Right atrium auricular region (tissue), 2 donors: ENCODE measurements around the gene CAMTA2. TPM values are rescaled to one million over a fixed set of nuclear protein-coding genes. Genes with fewer than 3 reads are reported as not detected.

ENCODE experiments used
- DNase-seq: peaks from one replicate; pipeline ENCODE4 v3.0.0-alpha.2; 2019; ENCODE audit warnings: low spot score
- H3K27ac ChIP-seq, 2 donors: fragments of 200-600 bp; sonication (generic); 1 replicate in 1 of 2; 2 replicates in 1 of 2; pipeline ENCODE4 v1.5.1; 2016 to 2019
- H3K27me3 ChIP-seq, 2 donors: fragments of 200-600 bp; sonication (generic); one replicate each; pipeline versions ENCODE4 v1.5.1 to v1.6.0; 2017 to 2019
- H3K36me3 ChIP-seq: fragments of 200-600 bp; sonication (generic); one replicate; pipeline ENCODE4 v1.5.1; 2016
- H3K4me1 ChIP-seq, 2 donors: fragments of 200-600 bp; sonication (generic); one replicate each; pipeline versions ENCODE4 v1.5.1 to v1.6.0; 2017 to 2019
- H3K4me3 ChIP-seq, 2 donors: fragments of 200-600 bp; sonication (generic); 1 replicate in 1 of 2; 2 replicates in 1 of 2; pipeline ENCODE4 v1.5.1; 2017 to 2019; ENCODE audit warnings: mild to moderate bottlenecking in 1 of 2, moderate library complexity in 1 of 2
- H3K9me3 ChIP-seq, 2 donors: fragments of 200-600 bp; sonication (generic); one replicate each; pipeline ENCODE4 v1.5.1; 2019
- CTCF ChIP-seq, 2 donors: fragments of 200-600 bp; sonication (generic); IDR thresholded peaks; one replicate each; pipeline ENCODE4 v1.5.1; 2019; ENCODE audit warnings: antibody characterized with exemption in 2 of 2
- total RNA-seq, 2 donors: library from RNA; depleted of rRNA; stranded (reverse); fragments of >200 nt; gene quantifications; one replicate each; pipeline ENCODE4 v1.1.0, GENCODE V29; 2016

The CAMTA2 gene
- total RNA-seq, 2 donors from 2014 or later: 20.3 to 24.7 TPM

- Histone ChIP-seq H3K4me1 (peaks cover 0 to 3% of the 10 kb centered on the region in 2 donors), H3K4me3 (no peak overlapping the region), H3K27me3 (no peaks in the 10 kb centered on the region), H3K36me3 (peaks cover 60% of the 10 kb centered on the region), H3K9me3 (no peaks in the 10 kb centered on the region), H3K27ac (no peak overlapping the region)
- no peak for TF ChIP-seq CTCF (IDR thresholded peaks at IDR 0.05)
- DNase-seq: no peak
Measured at GRCh38 chr17:5023588-5024147, 36.2 kb upstream of the CAMTA2 start.

GRCh38 chr17:5022171-5022711, 34.8 kb upstream of the CAMTA2 start:
- TF ChIP-seq CTCF (IDR thresholded peaks at IDR 0.05): no peak
- peaks cover 73% of the 10 kb centered on the region for H3K36me3 ChIP-seq
- no peak for DNase-seq

GRCh38 chr17:5020502-5021023, 33.1 kb upstream of the CAMTA2 start:
- Histone ChIP-seq H3K4me3 (no peak overlapping the region), H3K27ac (no peak overlapping the region), H3K36me3 (peaks cover 89% of the 10 kb centered on the region), H3K4me1 (no peaks in the 10 kb centered on the region), H3K27me3 (no peaks in the 10 kb centered on the region), H3K9me3 (no peaks in the 10 kb centered on the region)
- DNase-seq: no peak
- TF ChIP-seq CTCF (IDR thresholded peaks at IDR 0.05): no peak

More at GRCh38 chr17:5022171-5022711, 34.8 kb upstream of the CAMTA2 start:
- no peak overlapping the region for H3K27ac ChIP-seq
- no peaks in the 10 kb centered on the region for H3K9me3 ChIP-seq
- H3K27me3 ChIP-seq: no peaks in the 10 kb centered on the region
- H3K4me3 ChIP-seq: no peak overlapping the region
- H3K4me1 ChIP-seq: peaks cover 0 to 3% of the 10 kb centered on the region in 2 donors

GRCh38 chr17:5019475-5019956, 32.0 kb upstream of the CAMTA2 start:
- Histone ChIP-seq H3K4me3 (no peak overlapping the region), H3K9me3 (no peaks in the 10 kb centered on the region), H3K36me3 (peaks cover 96% of the 10 kb centered on the region), H3K27me3 (no peaks in the 10 kb centered on the region), H3K4me1 (no peaks in the 10 kb centered on the region), H3K27ac (no peak overlapping the region)
- DNase-seq: no peak
- TF ChIP-seq CTCF (IDR thresholded peaks at IDR 0.05): no peak

GRCh38 chr17:5014357-5014756, 26.9 kb upstream of the CAMTA2 start:
- H3K27me3 ChIP-seq: no peaks in the 10 kb centered on the region
- H3K9me3 ChIP-seq: no peaks in the 10 kb centered on the region
- no peak overlapping the region for H3K27ac ChIP-seq
- peaks cover 86% of the 10 kb centered on the region for H3K36me3 ChIP-seq
- no peak for TF ChIP-seq CTCF (IDR thresholded peaks at IDR 0.05)
- H3K4me3 ChIP-seq: no peak overlapping the region
- DNase-seq: no peak
- no peaks in the 10 kb centered on the region for H3K4me1 ChIP-seq
